ENCODE results near the gene C16orf86. TPM values are rescaled to one million over a fixed set of nuclear protein-coding genes. Genes with fewer than 3 reads are reported as not detected.

Gene C16orf86
- total and polyA plus RNA-seq, 2 of the 8 experiments (the other 6 are each of a cell fraction or from before 2014, with no cell fraction given): 1.4 to 2.3 TPM

GRCh38 chr16:67654403-67654911 is 12.2 kb upstream of the C16orf86 start:
- H3K18ac ChIP-seq (ENCODE audit: extremely low read depth, low read length): no peak overlapping the region
- no peak overlapping the region for H3K4me3 ChIP-seq (ENCODE audit: extremely low read depth in 1 of 4, insufficient read depth in 2 of 4, low read depth in 3 of 4, low read length in 4 of 4)
- no peak overlapping the region for H3K9ac ChIP-seq (replicated peaks in 1 of 4; ENCODE audit: extremely low read depth in 1 of 4, low read depth in 3 of 4, low read length in 3 of 4)
- no peak overlapping the region for H2BK20ac ChIP-seq (ENCODE audit: low read length)
- no peaks in the 10 kb centered on the region for H3K79me2 ChIP-seq (ENCODE audit: control insufficient read depth in 1 of 2, insufficient read depth in 2 of 2, low read length in 2 of 2)
- H2BK5ac ChIP-seq (ENCODE audit: low read depth, low read length): no peak overlapping the region
- H2BK15ac ChIP-seq (ENCODE audit: low read length): no peak overlapping the region
- H3K4me2 ChIP-seq (ENCODE audit: insufficient read depth in 1 of 2, low read depth in 2 of 2, low read length in 2 of 2): no peak overlapping the region; a peak in 1 of 4 replicates
- H3K4ac ChIP-seq (replicated peaks; ENCODE audit: insufficient read length, low read depth, low read length): no peak overlapping the region
- H4K5ac ChIP-seq (ENCODE audit: insufficient read length, low read depth, low read length): no peak overlapping the region
- WGBS, 2 experiments (ENCODE audit: extremely low coverage in 1 of 2, insufficient coverage in 1 of 2, insufficient read length in 1 of 2, insufficient replicate concordance in 2 of 2, low coverage in 1 of 2, low lambda C conversion rate in 2 of 2, missing lambda C conversion rate in 1 of 2): 90% methylated on average over 30 of the region's 30 CpGs; no CpG with 5 or more reads in 1 of the 2 experiments
- TF ChIP-seq CEBPB (IDR thresholded peaks at IDR 0.05; ENCODE audit: low read depth, low read length): no peak
- no peak for TF ChIP-seq SUZ12 (IDR thresholded peaks at IDR 0.05; ENCODE audit: low read length)
- no peak for TF ChIP-seq SIRT6 (IDR thresholded peaks at IDR 0.05; ENCODE audit: low read length)
- no peak for TF ChIP-seq RNF2 (IDR thresholded peaks at IDR 0.05; ENCODE audit: borderline replicate concordance, low read depth, low read length, missing control alignments, poor library complexity, severe bottlenecking)
- H3K23me2 ChIP-seq (ENCODE audit: low read depth, low read length): peaks cover 5% of the 10 kb centered on the region; the same call in 1 of the 2 replicates
- DNase-seq (ENCODE audit: low read depth in 1 of 2, low spot score in 2 of 2) (no peak), FAIRE-seq (no peak)
- H4K20me1 ChIP-seq (replicated peaks in 1 of 2; ENCODE audit: control insufficient read depth in 1 of 2, insufficient read depth in 2 of 2, low read length in 2 of 2): peaks cover 5 to 18% of the 10 kb centered on the region in 2 experiments
- peaks cover 0 to 4% (median 2%) of the 10 kb centered on the region in 4 experiments; a peak in 1 of 8 replicates for H3K36me3 ChIP-seq (ENCODE audit: control insufficient read depth in 2 of 4, insufficient read depth in 4 of 4, low read length in 3 of 4)
- ChIA-PET CTCF (ENCODE audit: partially characterized antibody) (interaction anchor here (1.0 to 18.0 kb wide), 5 partner anchors 8 to 140 kb away, joined by 3 to 202 read pairs (median 4); partner anchors contain the start of genes ACD, C16orf86, ENKD1 and PARD6A), POLR2A (ENCODE audit: partially characterized antibody) (no interaction called here)
- H3K79me1 ChIP-seq (ENCODE audit: low read depth, low read length): no peaks in the 10 kb centered on the region; the same call in 1 of the 2 replicates
- H4K91ac ChIP-seq (replicated peaks; ENCODE audit: insufficient read length, low read length): no peak overlapping the region
- H2AK5ac ChIP-seq (ENCODE audit: low read depth, low read length): no peak overlapping the region
- H3K27me3 ChIP-seq (replicated peaks in 1 of 4; ENCODE audit: control insufficient read depth in 3 of 4, extremely low read depth in 1 of 4, insufficient read depth in 3 of 4, low read length in 3 of 4): peaks cover 0 to 13% (median 10%) of the 10 kb centered on the region in 4 experiments; a peak in 4 of 7 replicates
- peak overlapping the region; percentile 14; the same call in 1 of the 2 replicates for H4K8ac ChIP-seq (ENCODE audit: extremely low read depth, insufficient read depth, low read length)
- H2BK12ac ChIP-seq (ENCODE audit: low read depth, low read length): no peak overlapping the region
- H2AFZ ChIP-seq (ENCODE audit: low read length): no peak overlapping the region
- H3K27ac ChIP-seq (ENCODE audit: low read depth, low read length): no peak overlapping the region
- no peak overlapping the region for H3K14ac ChIP-seq (ENCODE audit: insufficient read length)
- H3K23ac ChIP-seq (ENCODE audit: insufficient read length): no peak overlapping the region
- H3K56ac ChIP-seq (replicated peaks; ENCODE audit: insufficient read length, low read depth, low read length): no peak overlapping the region
- H3K9me3 ChIP-seq (ENCODE audit: insufficient read depth in 2 of 2, low read depth in 1 of 2, low read length in 1 of 2): no peaks in the 10 kb centered on the region
- H3K4me1 ChIP-seq (replicated peaks in 1 of 4; ENCODE audit: control insufficient read depth in 3 of 4, insufficient read depth in 4 of 4, low read length in 3 of 4): peaks cover 0 to 14% (median 6%) of the 10 kb centered on the region in 4 experiments; a peak in 5 of 7 replicates
- no peak overlapping the region for H2BK120ac ChIP-seq (replicated peaks; ENCODE audit: low read depth, low read length)

Measured in H1 (cell line).